ENCODE data around the gene EGR1.

EGR1 gene

DNA sequence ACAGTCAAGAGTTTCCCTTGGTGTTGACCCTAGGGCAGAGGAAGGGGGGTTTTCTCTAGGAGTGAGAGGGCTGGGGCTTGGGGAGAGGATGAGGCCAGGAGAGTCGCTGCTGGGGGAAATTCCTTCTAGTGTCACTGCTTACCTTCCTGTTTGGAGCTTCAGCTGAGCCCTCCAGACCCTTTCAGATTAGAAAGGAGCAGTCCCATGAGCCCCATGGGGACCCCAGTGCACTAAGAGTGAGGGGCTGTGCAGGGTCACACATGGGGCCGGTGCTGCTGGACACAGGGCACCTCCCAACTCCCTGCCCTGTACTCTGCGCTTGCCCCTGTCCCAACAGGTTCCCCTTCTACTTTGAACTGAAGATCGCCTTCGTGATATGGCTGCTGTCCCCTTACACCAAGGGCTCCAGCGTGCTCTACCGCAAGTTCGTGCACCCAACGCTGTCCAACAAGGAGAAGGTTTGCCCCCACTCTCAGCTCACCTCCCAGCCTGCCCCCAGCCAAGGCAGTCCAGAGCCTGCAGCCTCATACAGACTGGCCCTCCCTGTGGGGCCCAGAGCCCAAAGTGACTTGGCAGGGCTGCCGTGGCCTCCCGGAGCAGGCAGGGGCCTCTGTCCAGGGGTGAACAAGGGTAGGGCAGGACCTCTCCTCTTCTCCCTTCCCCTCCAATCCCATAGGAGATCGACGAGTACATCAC lies 21.1 kb upstream of the EGR1 start:
- no peak overlapping the region for H3K4me3 ChIP-seq (ENCODE audit: low read length)
- no peaks in the 10 kb centered on the region for H3K27me3 ChIP-seq (ENCODE audit: control insufficient read depth, insufficient read depth, low read length)
- H3K36me3 ChIP-seq (ENCODE audit: control insufficient read depth, insufficient read depth, low read length) = peaks cover 2% of the 10 kb centered on the region; the same call in 1 of the 2 replicates
- no peak overlapping the region for H3K27ac ChIP-seq (ENCODE audit: low read length)
- DNase-seq (ENCODE audit: low read depth, low spot score) = no peak
- no peaks in the 10 kb centered on the region for H3K9me3 ChIP-seq (ENCODE audit: control insufficient read depth, insufficient read depth, low read length)
- WGBS (ENCODE audit: insufficient coverage, insufficient read length) = no CpG with 5 or more reads among the region's 13 CpGs
- H3K4me1 ChIP-seq (ENCODE audit: control insufficient read depth, insufficient read depth, low read length) = peaks cover 6% of the 10 kb centered on the region; the same call in 1 of the 2 replicates

DNA sequence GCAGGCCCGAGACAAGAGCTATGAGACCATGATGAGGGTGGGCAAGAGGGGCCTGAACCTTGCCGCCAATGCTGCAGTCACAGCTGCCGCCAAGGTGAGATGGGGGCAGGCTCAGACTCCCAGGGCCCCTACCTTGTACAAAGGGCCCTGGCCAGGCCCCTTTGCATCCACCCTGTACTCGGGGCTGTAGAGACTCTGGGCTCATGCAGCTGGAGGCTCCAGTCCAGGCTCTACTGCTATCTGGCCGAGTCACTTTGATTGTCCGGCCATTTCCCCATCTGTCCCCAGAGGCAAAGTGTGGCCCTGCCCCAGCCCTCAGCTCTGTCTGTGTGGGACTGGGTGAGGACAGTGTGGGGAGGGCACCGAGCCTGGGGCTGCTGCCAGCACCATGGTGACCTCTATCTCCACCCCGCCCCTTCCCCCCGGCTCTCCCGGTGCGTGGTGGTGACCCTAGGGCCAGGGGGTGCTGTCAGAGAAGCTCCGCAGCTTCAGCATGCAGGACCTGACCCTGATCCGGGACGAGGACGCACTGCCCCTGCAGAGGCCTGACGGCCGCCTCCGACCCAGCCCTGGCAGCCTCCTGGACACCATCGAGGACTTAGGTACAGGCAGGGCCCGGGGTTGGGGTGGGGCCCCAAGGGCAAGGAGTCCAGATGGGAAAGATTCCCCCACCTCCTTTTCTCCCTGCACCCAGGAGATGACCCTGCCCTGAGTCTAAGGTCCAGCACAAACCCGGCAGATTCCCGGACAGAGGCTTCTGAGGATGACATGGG lies 20.3 kb upstream of the EGR1 start:
- no peak overlapping the region for H3K4me3 ChIP-seq (ENCODE audit: low read length)
- H3K36me3 ChIP-seq (ENCODE audit: control insufficient read depth, insufficient read depth, low read length) = peaks cover 2% of the 10 kb centered on the region; the same call in 1 of the 2 replicates
- DNase-seq (ENCODE audit: low read depth, low spot score) = no peak
- WGBS (ENCODE audit: insufficient coverage, insufficient read length) = no CpG with 5 or more reads among the region's 22 CpGs
- no peaks in the 10 kb centered on the region for H3K27me3 ChIP-seq (ENCODE audit: control insufficient read depth, insufficient read depth, low read length)
- H3K27ac ChIP-seq (ENCODE audit: low read length) = no peak overlapping the region
- peaks cover 4% of the 10 kb centered on the region; the same call in 1 of the 2 replicates for H3K4me1 ChIP-seq (ENCODE audit: control insufficient read depth, insufficient read depth, low read length)
- H3K9me3 ChIP-seq (ENCODE audit: control insufficient read depth, insufficient read depth, low read length) = no peaks in the 10 kb centered on the region

DNA sequence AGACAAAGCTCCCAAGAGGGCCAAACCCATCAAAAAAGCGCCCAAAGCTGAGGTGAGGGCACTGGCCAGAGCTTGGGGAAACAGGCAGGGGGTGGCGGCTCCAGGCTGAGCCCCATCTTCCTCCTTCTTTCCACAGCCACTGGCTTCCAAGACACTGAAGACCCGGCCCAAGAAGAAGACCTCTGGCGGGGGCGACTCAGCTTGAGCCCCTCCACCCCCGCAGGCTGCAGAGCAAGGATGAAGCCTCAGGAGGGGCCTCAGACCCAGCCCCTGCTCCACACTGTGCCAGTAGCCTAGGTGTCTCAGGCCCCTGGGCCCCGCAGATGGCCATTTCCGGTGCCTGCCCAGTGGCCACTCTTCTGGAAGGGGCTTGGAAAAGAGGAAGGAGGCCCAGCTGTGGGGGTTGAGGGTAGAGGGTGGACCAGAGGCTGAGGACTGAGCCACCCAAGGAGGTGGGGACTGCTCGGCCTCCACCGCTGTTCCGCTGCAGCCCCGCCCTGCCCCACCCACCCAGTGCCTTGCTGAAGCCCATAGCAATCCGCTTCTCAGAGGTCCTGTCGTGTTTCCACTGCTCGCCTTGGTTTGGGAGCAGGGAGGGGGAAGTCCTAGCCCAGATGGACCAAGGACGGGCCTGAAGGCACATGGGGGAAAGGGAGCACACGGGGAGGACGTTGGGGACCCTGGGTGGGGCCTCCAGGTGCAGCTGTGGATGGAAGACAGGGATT lies 19.6 kb upstream of the EGR1 start:
- Histone ChIP-seq H3K4me3 (ENCODE audit: low read length) (no peak overlapping the region), H3K9me3 (ENCODE audit: control insufficient read depth, insufficient read depth, low read length) (no peaks in the 10 kb centered on the region), H3K27ac (ENCODE audit: low read length) (no peak overlapping the region), H3K4me1 (ENCODE audit: control insufficient read depth, insufficient read depth, low read length) (peaks cover 1% of the 10 kb centered on the region; the same call in 1 of the 2 replicates), H3K36me3 (ENCODE audit: control insufficient read depth, insufficient read depth, low read length) (peaks cover 2% of the 10 kb centered on the region; the same call in 1 of the 2 replicates), H3K27me3 (ENCODE audit: control insufficient read depth, insufficient read depth, low read length) (no peaks in the 10 kb centered on the region)
- no CpG with 5 or more reads among the region's 18 CpGs for WGBS (ENCODE audit: insufficient coverage, insufficient read length)
- DNase-seq (ENCODE audit: low read depth, low spot score) = no peak

DNA sequence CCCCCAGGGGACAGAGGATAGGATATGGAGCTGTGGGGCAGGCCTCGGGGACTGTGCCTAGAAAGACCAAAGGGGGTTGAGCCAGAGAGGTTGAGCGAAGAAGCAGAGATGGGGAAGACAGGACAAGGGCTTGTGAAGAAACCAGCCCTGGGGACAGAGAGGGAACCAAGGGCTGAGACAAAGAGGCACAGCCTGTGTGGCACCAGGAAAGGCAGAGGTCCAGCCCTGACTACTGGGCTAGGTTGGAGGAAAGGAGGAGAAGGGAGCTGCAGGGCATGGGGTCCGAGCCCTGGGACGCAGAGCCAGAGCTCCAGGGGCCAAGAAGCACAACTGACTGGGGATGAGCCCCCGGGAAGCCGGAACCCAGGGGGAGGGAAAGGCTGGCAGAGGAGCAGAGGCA lies 17.2 kb upstream of the EGR1 start:
- H3K27ac ChIP-seq (ENCODE audit: low read length) = no peak overlapping the region
- H3K27me3 ChIP-seq (ENCODE audit: control insufficient read depth, insufficient read depth, low read length) = no peaks in the 10 kb centered on the region
- no peaks in the 10 kb centered on the region for H3K9me3 ChIP-seq (ENCODE audit: control insufficient read depth, insufficient read depth, low read length)
- DNase-seq (ENCODE audit: low read depth, low spot score) = no peak
- no peak overlapping the region for H3K4me3 ChIP-seq (ENCODE audit: low read length)
- H3K4me1 ChIP-seq (ENCODE audit: control insufficient read depth, insufficient read depth, low read length) = peaks cover 1% of the 10 kb centered on the region; the same call in 1 of the 2 replicates
- no CpG with 5 or more reads among the region's 6 CpGs for WGBS (ENCODE audit: insufficient coverage, insufficient read length)
- peaks cover 2% of the 10 kb centered on the region; the same call in 1 of the 2 replicates for H3K36me3 ChIP-seq (ENCODE audit: control insufficient read depth, insufficient read depth, low read length)

DNA sequence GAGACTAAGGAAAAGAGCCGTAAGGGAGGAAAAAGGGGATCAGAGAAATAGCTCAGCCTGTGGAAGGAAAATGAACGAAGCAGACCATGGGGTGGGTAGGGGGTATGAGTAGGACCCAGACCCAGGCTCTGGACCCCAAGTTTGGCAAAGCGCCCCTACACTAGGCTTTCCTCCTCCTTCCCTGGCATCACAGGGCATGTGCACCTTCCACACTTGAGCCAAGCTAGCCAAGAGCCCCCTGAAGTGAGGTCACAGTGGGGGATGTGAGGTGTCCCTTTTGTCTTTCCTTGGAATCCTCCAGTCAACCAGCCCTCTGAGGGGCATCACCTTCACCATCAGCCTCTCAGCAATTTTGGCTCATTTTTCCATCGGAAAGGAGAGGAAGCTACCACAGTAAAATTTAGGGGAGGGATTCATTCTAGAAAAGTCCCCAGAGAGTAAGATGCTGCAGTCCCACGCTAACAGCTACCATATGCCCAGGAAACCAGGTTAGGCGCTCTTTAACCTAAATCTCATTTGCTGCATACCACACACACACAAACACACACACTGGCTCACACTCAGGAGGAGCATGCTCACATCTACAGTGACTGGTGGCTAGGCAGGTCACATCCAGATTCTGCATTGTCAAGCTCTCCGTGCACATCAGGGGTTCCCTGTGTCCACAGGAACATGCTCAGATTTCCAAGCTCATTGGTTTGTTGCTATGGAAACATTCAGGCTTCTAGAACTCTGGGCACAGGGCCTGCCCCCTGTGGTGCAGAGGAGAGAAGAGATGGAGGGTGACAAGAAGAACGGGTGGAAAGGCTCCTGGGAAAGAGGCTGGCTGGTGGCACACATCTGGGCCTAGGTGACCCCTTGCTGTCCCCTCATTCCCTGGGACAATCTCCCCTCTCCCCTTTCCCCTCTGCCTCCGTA lies 16.5 kb upstream of the EGR1 start:
- Histone ChIP-seq H3K36me3 (ENCODE audit: control insufficient read depth, insufficient read depth, low read length) (peaks cover 2% of the 10 kb centered on the region; the same call in 1 of the 2 replicates), H3K27me3 (ENCODE audit: control insufficient read depth, insufficient read depth, low read length) (no peaks in the 10 kb centered on the region), H3K4me3 (ENCODE audit: low read length) (no peak overlapping the region), H3K4me1 (ENCODE audit: control insufficient read depth, insufficient read depth, low read length) (peaks cover 1% of the 10 kb centered on the region), H3K9me3 (ENCODE audit: control insufficient read depth, insufficient read depth, low read length) (no peaks in the 10 kb centered on the region), H3K27ac (ENCODE audit: low read length) (no peak overlapping the region)
- no peak for DNase-seq (ENCODE audit: low read depth, low spot score)
- no CpG with 5 or more reads among the region's 9 CpGs for WGBS (ENCODE audit: insufficient coverage, insufficient read length)

DNA sequence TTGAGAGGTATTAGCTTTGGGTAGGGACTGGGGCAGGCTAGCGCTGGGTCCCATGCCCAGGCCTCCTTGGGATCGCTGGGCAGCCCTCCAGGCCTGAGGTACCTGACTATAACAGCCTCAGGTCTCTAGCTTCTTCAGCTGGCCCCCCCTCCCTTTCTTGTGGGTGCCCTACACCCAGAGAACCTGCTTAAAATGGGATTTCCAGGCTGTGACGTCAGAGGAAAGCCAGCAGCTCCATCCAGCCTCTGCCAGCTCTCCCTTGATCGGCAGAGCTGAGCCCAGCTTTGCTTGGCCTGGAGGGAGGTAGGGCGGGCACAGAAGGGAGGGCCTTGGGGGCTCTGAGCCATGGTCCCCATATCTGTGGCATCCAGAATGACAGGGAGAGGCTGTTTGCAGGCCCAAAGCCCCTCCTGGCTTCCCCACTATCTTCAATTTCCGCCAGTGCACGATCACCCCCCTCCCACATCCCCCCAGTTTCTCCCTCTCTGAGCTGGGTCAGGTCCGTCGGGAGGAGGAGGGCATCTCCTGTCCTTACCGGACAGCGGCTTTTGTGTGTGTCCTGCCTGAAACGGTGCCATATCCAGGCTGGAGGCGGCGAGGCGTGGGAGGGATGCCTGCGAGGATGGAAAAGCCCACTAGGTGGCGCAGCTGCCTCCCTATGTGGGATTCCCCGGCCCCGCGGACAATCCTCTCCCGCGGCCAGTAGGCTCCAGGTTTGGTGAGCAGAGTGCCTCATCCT lies 15.6 kb upstream of the EGR1 start:
- Histone ChIP-seq H3K27ac (ENCODE audit: low read length) (no peak overlapping the region), H3K36me3 (ENCODE audit: control insufficient read depth, insufficient read depth, low read length) (no peaks in the 10 kb centered on the region), H3K27me3 (ENCODE audit: control insufficient read depth, insufficient read depth, low read length) (no peaks in the 10 kb centered on the region), H3K4me1 (ENCODE audit: control insufficient read depth, insufficient read depth, low read length) (peaks cover 1% of the 10 kb centered on the region), H3K9me3 (ENCODE audit: control insufficient read depth, insufficient read depth, low read length) (no peaks in the 10 kb centered on the region), H3K4me3 (ENCODE audit: low read length) (no peak overlapping the region)
- no CpG with 5 or more reads among the region's 22 CpGs for WGBS (ENCODE audit: insufficient coverage, insufficient read length)
- DNase-seq (ENCODE audit: low read depth, low spot score) = no peak

DNA sequence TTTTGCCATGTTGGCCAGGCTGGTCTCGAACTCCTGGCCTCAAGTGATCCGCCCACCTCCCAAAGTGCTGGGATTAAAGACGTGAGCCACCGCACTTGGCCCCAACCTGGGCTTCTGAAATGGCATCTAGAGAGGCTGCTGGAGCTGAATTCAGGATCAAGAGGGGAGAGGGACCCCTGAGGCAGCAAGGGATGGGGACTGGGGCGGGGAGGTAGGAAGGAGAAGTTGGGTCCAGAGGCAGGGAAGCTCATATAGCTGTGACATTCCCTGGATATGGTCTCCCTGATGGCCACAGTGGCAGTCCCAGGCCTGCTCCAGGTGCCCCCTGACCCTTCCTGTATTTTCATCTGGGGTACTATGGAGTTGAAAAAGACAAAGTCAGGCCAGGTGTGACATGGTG lies 14.3 kb upstream of the EGR1 start:
- no CpG with 5 or more reads among the region's 5 CpGs for WGBS (ENCODE audit: insufficient coverage, insufficient read length)
- H3K4me3 ChIP-seq (ENCODE audit: low read length) = no peak overlapping the region
- no peak overlapping the region for H3K27ac ChIP-seq (ENCODE audit: low read length)
- no peaks in the 10 kb centered on the region for H3K36me3 ChIP-seq (ENCODE audit: control insufficient read depth, insufficient read depth, low read length)
- H3K9me3 ChIP-seq (ENCODE audit: control insufficient read depth, insufficient read depth, low read length) = no peaks in the 10 kb centered on the region
- H3K27me3 ChIP-seq (ENCODE audit: control insufficient read depth, insufficient read depth, low read length) = no peaks in the 10 kb centered on the region
- DNase-seq (ENCODE audit: low read depth, low spot score) = no peak
- peaks cover 1% of the 10 kb centered on the region for H3K4me1 ChIP-seq (ENCODE audit: control insufficient read depth, insufficient read depth, low read length)

DNA sequence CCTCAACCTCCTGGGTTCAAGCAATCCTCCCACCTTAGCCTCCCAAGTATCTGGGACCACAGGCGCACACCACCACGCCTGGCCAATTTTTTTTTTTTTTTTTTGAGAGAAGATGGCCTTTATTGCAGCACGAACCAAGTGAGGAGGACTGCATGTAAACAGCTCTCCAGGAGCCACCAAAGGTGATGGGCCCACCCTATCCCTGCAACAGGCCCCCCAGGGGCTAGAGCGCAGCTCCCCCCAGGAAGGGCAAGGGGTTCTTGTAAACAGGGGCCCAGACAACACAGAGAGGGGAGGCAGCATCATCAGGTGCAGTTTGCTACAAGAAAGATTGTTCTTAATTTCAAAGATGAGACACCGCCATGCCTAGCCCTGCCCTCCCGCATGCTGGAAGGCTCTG lies 12.6 kb upstream of the EGR1 start:
- no CpG with 5 or more reads among the region's 6 CpGs for WGBS (ENCODE audit: insufficient coverage, insufficient read length)
- H3K27ac ChIP-seq (ENCODE audit: low read length) = no peak overlapping the region
- no peak for DNase-seq (ENCODE audit: low read depth, low spot score)
- H3K4me3 ChIP-seq (ENCODE audit: low read length) = no peak overlapping the region
- no peaks in the 10 kb centered on the region for H3K9me3 ChIP-seq (ENCODE audit: control insufficient read depth, insufficient read depth, low read length)
- no peaks in the 10 kb centered on the region for H3K36me3 ChIP-seq (ENCODE audit: control insufficient read depth, insufficient read depth, low read length)
- H3K4me1 ChIP-seq (ENCODE audit: control insufficient read depth, insufficient read depth, low read length) = peaks cover 1% of the 10 kb centered on the region
- H3K27me3 ChIP-seq (ENCODE audit: control insufficient read depth, insufficient read depth, low read length) = no peaks in the 10 kb centered on the region

DNA sequence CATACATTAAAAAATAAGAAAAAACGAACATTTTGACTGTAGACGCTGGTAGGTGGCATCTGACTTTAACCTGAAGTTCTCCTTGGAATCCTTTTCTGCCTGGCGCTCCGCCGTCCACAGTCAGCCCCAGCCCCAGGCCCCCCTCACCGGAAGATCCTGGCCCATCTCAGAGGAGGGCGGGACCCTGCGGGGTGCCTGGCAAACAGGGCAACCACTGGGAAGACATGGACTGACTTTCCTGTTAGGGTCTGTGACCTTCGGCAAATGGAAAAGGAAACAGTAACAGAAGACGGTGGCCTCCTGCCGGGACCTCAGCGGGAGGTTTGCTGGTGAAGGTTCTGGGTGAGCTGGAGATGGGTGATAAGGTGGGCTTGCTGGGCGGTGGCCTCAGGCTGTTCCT lies 11.7 kb upstream of the EGR1 start:
- Histone ChIP-seq H3K4me3 (ENCODE audit: low read length) (no peak overlapping the region), H3K36me3 (ENCODE audit: control insufficient read depth, insufficient read depth, low read length) (no peaks in the 10 kb centered on the region), H3K27ac (ENCODE audit: low read length) (no peak overlapping the region), H3K27me3 (ENCODE audit: control insufficient read depth, insufficient read depth, low read length) (no peaks in the 10 kb centered on the region), H3K4me1 (ENCODE audit: control insufficient read depth, insufficient read depth, low read length) (peaks cover 1% of the 10 kb centered on the region), H3K9me3 (ENCODE audit: control insufficient read depth, insufficient read depth, low read length) (no peaks in the 10 kb centered on the region)
- no peak for DNase-seq (ENCODE audit: low read depth, low spot score)
- WGBS (ENCODE audit: insufficient coverage, insufficient read length) = no CpG with 5 or more reads among the region's 13 CpGs
